Endothelial cell of umbilical vein (primary cell): ENCODE data around the gene MED15. TPM values are rescaled to one million over a fixed set of nuclear protein-coding genes. Genes with fewer than 3 reads are reported as not detected.

ENCODE experiments used
- BruUV-seq: library from RNA; stranded (reverse); fragments of 400-500 nt; replicated peaks from 2 replicates; lab custom pipeline; 2021; lab: Mats Ljungman, UMichigan
- CTCF ChIA-PET: fragments of 300-600, 350-600 bp; sonication (Branson Sonifier 250); formaldehyde crosslinking; loops from one replicate; lab custom pipeline; 2021; ENCODE audit warnings: antibody characterized with exemption, inconsistent platforms; lab: Charles Lee
- POLR2A ChIA-PET: fragments of 300-600, 350-600 bp; sonication (Branson Sonifier 250); formaldehyde crosslinking; loops from one replicate; lab custom pipeline; 2021; ENCODE audit warnings: antibody characterized with exemption, inconsistent platforms; lab: Charles Lee
- DNase-seq: peaks from one replicate; pipeline ENCODE4 v3.0.0-alpha.2; 2011; ENCODE audit warnings: low read depth, low spot score
- FAIRE-seq: peaks from 2 replicates; lab custom pipeline; 2011; peaks lifted over from hg19 to GRCh38; lab: Jason Lieb, UNC
- H2AFZ ChIP-seq: 2 replicates; pipeline ENCODE4 v1.6.0; 2012; ENCODE audit warnings: low read depth, low read length, control low read depth, inconsistent platforms
- H3K27ac ChIP-seq: 2 replicates; pipeline ENCODE4 v1.5.1; 2011; ENCODE audit warnings: low read depth, mild to moderate bottlenecking, control low read depth, low read length, moderate library complexity; ENCODE audit not compliant: insufficient read depth
- H3K27me3 ChIP-seq, 2 experiments: 2 replicates each; pipeline versions ENCODE4 v1.6.0 to v1.6.1; 2011; ENCODE audit warnings: low read length in 2 of 2, mixed read lengths in 1 of 2; ENCODE audit not compliant: control insufficient read depth in 2 of 2, insufficient read depth in 2 of 2
- H3K36me3 ChIP-seq, 2 experiments: 2 replicates in 1 of 2; 3 replicates in 1 of 2; pipeline ENCODE4 v1.5.1; 2011; ENCODE audit warnings: low read length in 2 of 2, mild to moderate bottlenecking in 1 of 2, moderate library complexity in 1 of 2; ENCODE audit not compliant: control insufficient read depth in 2 of 2, insufficient read depth in 2 of 2; ENCODE audit errors: extremely low read depth in 1 of 2
- H3K4me1 ChIP-seq: 3 replicates; pipeline ENCODE4 v1.5.1; 2011; ENCODE audit warnings: mild to moderate bottlenecking, low read length; ENCODE audit not compliant: control insufficient read depth, insufficient read depth; ENCODE audit errors: extremely low read depth
- H3K4me2 ChIP-seq: 2 replicates; pipeline ENCODE4 v1.6.1; 2011; ENCODE audit warnings: low read length, control low read depth, mixed read lengths; ENCODE audit not compliant: insufficient read depth
- H3K4me3 ChIP-seq, 3 experiments: fragments of 200-600 bp in 1 of 3; sonication (generic), shearing (Covaris generic) in 1 of 3; replicated peaks in 1 of 3; 2 replicates each; pipeline ENCODE4 v1.5.1; 2011 to 2016; ENCODE audit warnings: control low read depth in 3 of 3, low read length in 3 of 3, mild to moderate bottlenecking in 2 of 3, inconsistent platforms in 1 of 3, low read depth in 1 of 3, moderate library complexity in 1 of 3; ENCODE audit not compliant: insufficient read depth in 1 of 3
- H3K79me2 ChIP-seq: 2 replicates; pipeline ENCODE4 v1.6.0; 2012; ENCODE audit warnings: low read length, inconsistent platforms; ENCODE audit not compliant: control insufficient read depth, insufficient read depth
- H3K9ac ChIP-seq: replicated peaks from 2 replicates; pipeline ENCODE3; 2011; ENCODE audit warnings: low read length, control low read depth; ENCODE audit not compliant: insufficient read depth; ENCODE audit errors: extremely low read depth
- H3K9me1 ChIP-seq: replicated peaks from 3 replicates; pipeline ENCODE4 v1.6.0; 2011; ENCODE audit warnings: mild to moderate bottlenecking, low read length; ENCODE audit not compliant: control insufficient read depth, insufficient read depth; ENCODE audit errors: extremely low read depth
- H3K9me3 ChIP-seq: replicated peaks from 2 replicates; pipeline ENCODE4 v1.5.1; 2012; ENCODE audit warnings: low read length, inconsistent platforms; ENCODE audit not compliant: control insufficient read depth, insufficient read depth
- H4K20me1 ChIP-seq: replicated peaks from 2 replicates; pipeline ENCODE3; 2011; ENCODE audit warnings: mild to moderate bottlenecking, low read length; ENCODE audit not compliant: control insufficient read depth, insufficient read depth; ENCODE audit errors: extremely low read depth
- FOS ChIP-seq: IDR thresholded peaks from 2 replicates; pipeline ENCODE4 v1.6.1; 2011; ENCODE audit warnings: mild to moderate bottlenecking, low read length, moderate library complexity, borderline replicate concordance; ENCODE audit not compliant: insufficient read depth
- POLR2A ChIP-seq: IDR thresholded peaks from 2 replicates; pipeline ENCODE4 v1.6.1; 2012; ENCODE audit warnings: low read depth, mild to moderate bottlenecking, control low read depth, low read length
- dilution Hi-C: fragments of 300-500 bp; cut with MboI; formaldehyde crosslinking; loops from one replicate; pipeline ENCODE4 v1.15.0; 2019; ENCODE audit warnings: low sequenced_read_pairs; ENCODE audit not compliant: extremely low pct_ligation_motif_present
- intact Hi-C: fragments of 100-400 bp; cut with micrococcal nuclease; formaldehyde crosslinking; loops from one replicate; pipeline ENCODE4 v1.10.0; 2022
- polyA plus RNA-seq, 4 experiments: library from polyadenylated mRNA; depleted of rRNA in 3 of 4; stranded (reverse) in 3 of 4; unstranded in 1 of 4; fragments of >200 nt; gene quantifications; 2 replicates each; pipeline versions ENCODE4 v1.2.1 to v1.2.3, GENCODE V29; 2011 to 2012; ENCODE audit warnings: missing spikeins in 1 of 4
- total RNA-seq: library from RNA; stranded (reverse); gene quantifications from 2 replicates; pipeline ENCODE4 v1.2.3, GENCODE V29; 2021

The MED15 gene
- total and polyA plus RNA-seq, 2 donors (not counting 3 experiments of a cell fraction or from before 2014, with no cell fraction given): 68.1 to 138 TPM

- Histone ChIP-seq H3K9ac (no peak overlapping the region), H3K27ac (peak overlapping the region; percentile 75), H3K4me1 (peaks cover 32% of the 10 kb centered on the region), H3K4me3 (no peak overlapping the region), H3K79me2 (peaks cover 93% of the 10 kb centered on the region), H2AFZ (no peak overlapping the region), H3K27me3 (no peaks in the 10 kb centered on the region), H3K4me2 (no peak overlapping the region), H3K9me1 (no peaks in the 10 kb centered on the region), H4K20me1 (no peaks in the 10 kb centered on the region), H3K36me3 (peaks cover 12 to 13% of the 10 kb centered on the region in 2 experiments), H3K9me3 (no peaks in the 10 kb centered on the region)
- TF ChIP-seq FOS (no peak), POLR2A (peak; percentile 18)
- CTCF ChIA-PET: interaction anchor here (0.9 to 3.8 kb wide), 8 partner anchors 8 to 39 kb away, joined by 3 to 14 read pairs (median 3); no protein-coding TSS in a partner anchor
- DNase-seq: no peak
- intact Hi-C loops: no loop called here
- peak; percentile 56 for FAIRE-seq
- no TSS peak for BruUV-seq
- POLR2A ChIA-PET: interaction anchor here (1.2 kb wide), 1 partner anchor 24 kb away, joined by 3 read pairs; the partner anchor contains the start of gene MED15
- dilution Hi-C loops: no loop called here
These were observed 25.0 kb downstream of the MED15 start for GRCh38 chr22:20532256-20532993.

GRCh38 chr22:20533095-20533878, 25.9 kb downstream of the MED15 start:
- H4K20me1 ChIP-seq: no peaks in the 10 kb centered on the region
- no peaks in the 10 kb centered on the region for H3K9me1 ChIP-seq
- no peak overlapping the region for H3K27ac ChIP-seq
- dilution Hi-C loops: no loop called here
- H3K9me3 ChIP-seq: no peaks in the 10 kb centered on the region
- H3K9ac ChIP-seq: no peak overlapping the region
- H3K4me2 ChIP-seq: no peak overlapping the region
- DNase-seq: no peak
- CTCF ChIA-PET: interaction anchor here (0.9 to 3.8 kb wide), 6 partner anchors 9 to 38 kb away, joined by 3 to 14 read pairs (median 3); no protein-coding TSS in a partner anchor
- H3K36me3 ChIP-seq: peaks cover 16 to 18% of the 10 kb centered on the region in 2 experiments
- H3K4me3 ChIP-seq: no peak overlapping the region
- intact Hi-C loops: no loop called here
- POLR2A ChIA-PET: no interaction called here
- TF ChIP-seq POLR2A (no peak), FOS (no peak)
- peaks cover 32% of the 10 kb centered on the region for H3K4me1 ChIP-seq
- H3K27me3 ChIP-seq: no peaks in the 10 kb centered on the region
- peak; percentile 28 for FAIRE-seq
- no peak overlapping the region for H2AFZ ChIP-seq
- H3K79me2 ChIP-seq: peaks cover 95% of the 10 kb centered on the region
- BruUV-seq: no TSS peak
